ENCODE measurements around the gene NMUR1.
A peak's percentile ranks its signal among the peaks of the same experiment; 100 is the strongest.

NMUR1 gene

DNA sequence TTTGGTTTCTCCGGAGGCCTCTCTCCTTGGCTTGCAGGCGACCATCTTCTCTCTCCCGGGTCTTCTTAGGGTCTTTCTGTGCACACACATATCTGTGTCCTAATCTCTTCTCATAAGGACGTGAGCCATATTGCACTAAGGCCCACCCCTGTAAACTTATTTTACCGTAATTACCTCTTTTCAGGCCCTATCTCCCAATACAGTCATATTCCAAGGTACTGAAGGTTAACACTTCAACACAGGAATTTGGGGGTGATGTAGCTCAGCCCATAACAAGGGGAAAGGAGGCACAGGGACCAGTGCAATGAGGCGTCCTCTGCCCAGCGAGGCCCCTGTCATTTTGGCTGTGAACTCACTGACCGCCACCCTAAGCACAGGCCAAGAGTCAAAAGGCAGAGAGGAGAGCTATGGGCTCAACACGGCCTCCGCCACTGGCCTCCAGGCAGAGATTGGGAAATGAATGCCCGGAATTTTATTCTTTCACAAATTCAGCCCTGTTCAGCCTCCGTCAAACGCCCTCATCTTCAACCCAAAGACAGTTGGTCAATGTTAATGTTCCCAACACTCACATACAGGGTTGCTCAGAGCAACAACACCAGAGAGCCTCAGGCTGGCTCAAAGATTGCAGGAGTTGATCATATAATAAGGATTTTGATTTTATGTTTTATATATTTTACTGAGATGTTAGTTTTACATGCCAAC is 15.9 kb upstream of the NMUR1 start:
- no peak for DNase-seq
- Histone ChIP-seq H3K36me3 (replicated peaks) (no peaks in the 10 kb centered on the region), H3K4me3 (ENCODE audit: low read depth, low read length) (no peak overlapping the region), H3K27me3 (replicated peaks) (no peaks in the 10 kb centered on the region), H3K27ac (no peak overlapping the region)
- TF ChIP-seq, protein P1, sequence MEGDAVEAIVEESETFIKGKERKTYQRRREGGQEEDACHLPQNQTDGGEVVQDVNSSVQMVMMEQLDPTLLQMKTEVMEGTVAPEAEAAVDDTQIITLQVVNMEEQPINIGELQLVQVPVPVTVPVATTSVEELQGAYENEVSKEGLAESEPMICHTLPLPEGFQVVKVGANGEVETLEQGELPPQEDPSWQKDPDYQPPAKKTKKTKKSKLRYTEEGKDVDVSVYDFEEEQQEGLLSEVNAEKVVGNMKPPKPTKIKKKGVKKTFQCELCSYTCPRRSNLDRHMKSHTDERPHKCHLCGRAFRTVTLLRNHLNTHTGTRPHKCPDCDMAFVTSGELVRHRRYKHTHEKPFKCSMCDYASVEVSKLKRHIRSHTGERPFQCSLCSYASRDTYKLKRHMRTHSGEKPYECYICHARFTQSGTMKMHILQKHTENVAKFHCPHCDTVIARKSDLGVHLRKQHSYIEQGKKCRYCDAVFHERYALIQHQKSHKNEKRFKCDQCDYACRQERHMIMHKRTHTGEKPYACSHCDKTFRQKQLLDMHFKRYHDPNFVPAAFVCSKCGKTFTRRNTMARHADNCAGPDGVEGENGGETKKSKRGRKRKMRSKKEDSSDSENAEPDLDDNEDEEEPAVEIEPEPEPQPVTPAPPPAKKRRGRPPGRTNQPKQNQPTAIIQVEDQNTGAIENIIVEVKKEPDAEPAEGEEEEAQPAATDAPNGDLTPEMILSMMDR (IDR thresholded peaks at IDR 0.05; ENCODE audit: low read depth, low read length, missing control alignments) = no peak
- in situ Hi-C loops (cut with HindIII; ENCODE audit: low pct_ligation_motif_present, low sequenced_read_pairs) = no loop called here

DNA sequence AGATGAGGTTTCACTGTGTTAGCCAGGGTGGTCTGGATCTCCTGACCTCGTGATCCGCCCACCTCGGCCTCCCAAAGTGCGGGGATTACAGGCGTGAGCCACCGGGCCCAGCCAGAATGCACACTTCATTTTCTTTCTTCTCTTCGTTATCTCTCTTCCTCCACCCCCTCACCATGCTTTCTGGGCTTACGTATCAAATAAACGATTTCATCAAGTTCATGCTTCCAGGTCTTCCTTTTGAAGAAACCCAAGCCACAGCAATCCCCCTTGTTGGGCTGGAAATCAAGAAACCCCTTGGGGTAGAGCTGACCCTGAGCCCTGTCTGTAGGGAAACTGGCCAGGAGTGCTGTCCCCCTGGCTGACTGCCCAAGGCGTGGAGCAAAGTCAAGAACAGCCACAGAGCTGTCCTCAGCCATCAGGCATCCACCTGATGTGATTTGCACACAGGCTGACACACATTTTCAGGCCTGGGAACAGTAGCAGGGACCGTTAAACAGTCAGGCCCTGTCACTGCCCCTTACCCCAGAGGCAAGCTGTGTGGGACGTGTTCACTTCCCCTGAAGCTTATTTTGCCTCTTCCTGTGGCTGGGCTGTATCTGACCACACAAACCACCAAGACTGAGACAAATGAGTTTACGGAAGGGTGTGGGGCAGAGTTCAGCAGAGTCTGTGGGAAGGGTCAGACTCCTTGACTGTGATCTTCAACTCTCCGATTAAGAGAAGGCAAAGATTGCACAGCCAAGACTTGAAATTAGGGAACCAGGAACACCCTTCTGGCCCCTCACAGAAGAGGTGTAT is 15.1 kb upstream of the NMUR1 start:
- Histone ChIP-seq H3K4me3 (ENCODE audit: low read depth, low read length) (no peak overlapping the region), H3K36me3 (replicated peaks) (no peaks in the 10 kb centered on the region), H3K27me3 (replicated peaks) (no peaks in the 10 kb centered on the region), H3K27ac (peak overlapping the region; percentile 90)
- in situ Hi-C loops (cut with HindIII; ENCODE audit: low pct_ligation_motif_present, low sequenced_read_pairs) = no loop called here
- TF ChIP-seq, protein P1 (IDR thresholded peaks at IDR 0.05; ENCODE audit: low read depth, low read length, missing control alignments) = no peak
- DNase-seq = peak; percentile 89

DNA sequence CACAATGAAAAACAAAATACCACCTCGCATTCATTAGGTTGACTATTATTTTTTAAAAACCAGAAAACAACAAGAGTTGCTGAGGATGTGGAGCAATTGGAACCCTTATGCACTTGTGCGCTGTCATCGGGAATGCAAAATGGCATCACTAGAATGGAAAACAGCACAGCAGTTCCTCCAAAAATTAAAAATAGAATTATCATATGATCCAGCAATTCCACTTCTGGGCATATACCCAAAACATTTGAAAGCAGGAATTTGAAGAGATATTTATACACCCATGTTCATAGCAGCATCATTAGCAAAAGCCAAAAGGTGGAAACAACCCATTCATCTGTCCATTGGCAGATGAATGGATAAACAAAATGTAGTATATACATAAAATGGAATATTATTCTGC is 11.9 kb upstream of the NMUR1 start:
- DNase-seq = no peak
- in situ Hi-C loops (cut with HindIII; ENCODE audit: low pct_ligation_motif_present, low sequenced_read_pairs) = no loop called here
- H3K4me3 ChIP-seq (ENCODE audit: low read depth, low read length) = no peak overlapping the region
- H3K27me3 ChIP-seq (replicated peaks) = peaks cover 2% of the 10 kb centered on the region
- no peaks in the 10 kb centered on the region for H3K36me3 ChIP-seq (replicated peaks)
- H3K27ac ChIP-seq = no peak overlapping the region
- TF ChIP-seq, protein P1 (IDR thresholded peaks at IDR 0.05; ENCODE audit: low read depth, low read length, missing control alignments) = no peak

DNA sequence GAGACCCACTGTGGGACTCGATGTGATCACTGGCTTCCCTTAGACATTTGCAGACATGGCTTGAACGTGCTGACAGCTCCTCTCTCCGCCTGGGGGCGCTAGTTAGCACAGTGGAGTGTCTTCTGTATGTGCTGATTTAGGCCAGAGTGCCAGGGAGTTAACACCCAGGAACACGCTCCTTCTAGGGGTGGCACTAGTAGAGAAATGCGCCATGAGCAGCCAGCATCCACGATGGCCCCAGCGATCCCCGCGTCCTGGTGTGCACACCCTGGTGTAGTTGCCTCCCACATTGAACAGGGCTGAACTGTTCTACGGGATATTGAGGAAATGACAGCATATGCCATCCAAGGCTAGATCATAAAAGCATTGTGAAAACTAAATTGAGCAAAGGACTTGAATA is 11.4 kb upstream of the NMUR1 start:
- DNase-seq = no peak
- no peaks in the 10 kb centered on the region for H3K36me3 ChIP-seq (replicated peaks)
- H3K27ac ChIP-seq = no peak overlapping the region
- in situ Hi-C loops (cut with HindIII; ENCODE audit: low pct_ligation_motif_present, low sequenced_read_pairs) = no loop called here
- TF ChIP-seq, protein P1 (IDR thresholded peaks at IDR 0.05; ENCODE audit: low read depth, low read length, missing control alignments) = peak; percentile 50
- peaks cover 2% of the 10 kb centered on the region for H3K27me3 ChIP-seq (replicated peaks)
- H3K4me3 ChIP-seq (ENCODE audit: low read depth, low read length) = no peak overlapping the region

DNA sequence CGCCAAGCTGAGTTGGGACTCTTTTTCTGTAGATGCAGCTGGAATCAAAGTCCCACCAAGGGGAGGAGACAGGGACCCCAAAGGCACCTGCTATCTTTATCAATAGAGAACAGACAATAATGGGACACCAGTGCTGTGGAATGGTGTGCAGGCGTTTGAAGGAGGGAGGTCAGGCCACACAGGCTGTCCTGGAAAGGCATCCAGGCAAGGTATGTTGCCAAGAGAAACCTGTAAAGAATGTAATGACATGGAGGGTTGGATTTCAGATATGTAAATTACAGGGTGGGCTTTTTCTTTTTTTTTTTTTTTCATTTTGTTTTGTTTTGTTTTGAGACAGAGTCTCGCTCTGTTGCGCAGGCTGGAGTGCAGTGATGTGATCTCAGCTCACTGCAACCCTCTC is 9.7 kb upstream of the NMUR1 start:
- H3K36me3 ChIP-seq (replicated peaks) = no peaks in the 10 kb centered on the region
- in situ Hi-C loops (cut with HindIII; ENCODE audit: low pct_ligation_motif_present, low sequenced_read_pairs) = no loop called here
- H3K27ac ChIP-seq = no peak overlapping the region
- no peak for DNase-seq
- H3K4me3 ChIP-seq (ENCODE audit: low read depth, low read length) = no peak overlapping the region
- H3K27me3 ChIP-seq (replicated peaks) = peaks cover 2% of the 10 kb centered on the region
- TF ChIP-seq, protein P1 (IDR thresholded peaks at IDR 0.05; ENCODE audit: low read depth, low read length, missing control alignments) = no peak
